ENCODE data around the gene EOGT.

The EOGT gene

GRCh38 chr3:68986496-68987208, 26.8 kb downstream of the EOGT start:
- no peaks in the 10 kb centered on the region for H3K9me3 ChIP-seq
- peaks cover 0 to 9% (median 0%) of the 10 kb centered on the region in 4 donors for H3K4me1 ChIP-seq
- DNase-seq: no peak
- H3K27me3 ChIP-seq: no peaks in the 10 kb centered on the region
- no peak for TF ChIP-seq CTCF (IDR thresholded peaks at IDR 0.05)
- H3K36me3 ChIP-seq: peaks cover 85 to 96% (median 92%) of the 10 kb centered on the region in 3 donors
- intact Hi-C loops (cut with DNase I; ENCODE audit: low total_unique reads): no loop called here
- H3K4me3 ChIP-seq: no peak overlapping the region
- no peak overlapping the region for H3K27ac ChIP-seq

- H3K4me3 ChIP-seq: no peak overlapping the region
- TF ChIP-seq CTCF (IDR thresholded peaks at IDR 0.05): no peak
- no peaks in the 10 kb centered on the region for H3K27me3 ChIP-seq
- H3K9me3 ChIP-seq: no peaks in the 10 kb centered on the region
- no peak for DNase-seq
- no peak overlapping the region for H3K27ac ChIP-seq
- intact Hi-C loops (cut with DNase I; ENCODE audit: low total_unique reads): no loop called here
- H3K36me3 ChIP-seq: peaks cover 92 to 94% (median 92%) of the 10 kb centered on the region in 3 donors
- peaks cover 0 to 9% (median 0%) of the 10 kb centered on the region in 4 donors for H3K4me1 ChIP-seq
Measured at GRCh38 chr3:68985146-68985790, 28.2 kb downstream of the EOGT start.

- H3K27ac ChIP-seq: no peak overlapping the region
- H3K4me3 ChIP-seq: no peak overlapping the region
- peaks cover 0 to 6% (median 0%) of the 10 kb centered on the region in 4 donors for H3K4me1 ChIP-seq
- no peaks in the 10 kb centered on the region for H3K27me3 ChIP-seq
- H3K36me3 ChIP-seq: peaks cover 90 to 97% (median 97%) of the 10 kb centered on the region in 3 donors
- TF ChIP-seq CTCF (IDR thresholded peaks at IDR 0.05): no peak
- intact Hi-C loops (cut with DNase I; ENCODE audit: low total_unique reads): no loop called here
- no peak for DNase-seq
- no peaks in the 10 kb centered on the region for H3K9me3 ChIP-seq
Measured at GRCh38 chr3:68984011-68984530, 29.4 kb downstream of the EOGT start.

GRCh38 chr3:68977486-68978167, 35.9 kb downstream of the EOGT start:
- H3K4me1 ChIP-seq: no peaks in the 10 kb centered on the region
- H3K4me3 ChIP-seq: no peak overlapping the region
- intact Hi-C loops (cut with DNase I; ENCODE audit: low total_unique reads): no loop called here
- H3K36me3 ChIP-seq: peaks cover 57 to 86% (median 67%) of the 10 kb centered on the region in 3 donors
- TF ChIP-seq CTCF (IDR thresholded peaks at IDR 0.05): no peak
- no peak overlapping the region for H3K27ac ChIP-seq
- no peak for DNase-seq
- H3K9me3 ChIP-seq: no peaks in the 10 kb centered on the region
- no peaks in the 10 kb centered on the region for H3K27me3 ChIP-seq

- Histone ChIP-seq H3K4me1 (no peaks in the 10 kb centered on the region), H3K9me3 (no peaks in the 10 kb centered on the region), H3K27me3 (no peaks in the 10 kb centered on the region), H3K4me3 (no peak overlapping the region), H3K27ac (no peak overlapping the region), H3K36me3 (peaks cover 36 to 57% (median 38%) of the 10 kb centered on the region in 3 donors)
- TF ChIP-seq CTCF (IDR thresholded peaks at IDR 0.05): no peak
- no peak for DNase-seq
- intact Hi-C loops (cut with DNase I; ENCODE audit: low total_unique reads): no loop called here
Measured at GRCh38 chr3:68974711-68975110, 38.8 kb downstream of the EOGT start.
